ENCODE data around the gene KRTAP12-3. TPM values are rescaled to one million over a fixed set of nuclear protein-coding genes. Genes with fewer than 3 reads are reported as not detected.
"Not testable (repeated sequence)": the region's sequence is repeated elsewhere in the genome, so short reads cannot be mapped to it uniquely, and the experiment has no call there.

The KRTAP12-3 gene
- polyA plus RNA-seq, 3 donors = not detected

GRCh38 chr21:44626262-44626661 is 31.5 kb upstream of the KRTAP12-3 start:
- no peak overlapping the region for H3K27ac ChIP-seq (ENCODE audit: low read depth, low read length)
- WGBS, 3 donors = 69 to 73% (median 72%) methylated on average over 8 to 10 of the region's 10 CpGs

- H3K27ac ChIP-seq (ENCODE audit: low read depth, low read length) = no peak within 1 kb of the TSS
- 47 to 55% (median 48%) methylated on average over 7 of the region's 7 CpGs for WGBS, 3 donors
Observed at GRCh38 chr21:44626673-44627143, 31.0 kb upstream of the KRTAP12-3 start, which contains the start of gene KRTAP10-9. KRTAP10-9 (plus strand) TSS chr21:44627093; CDS start chr21:44627172, 79 bp downstream.

- H3K27ac ChIP-seq (ENCODE audit: low read depth, low read length) = not testable (repeated sequence)
- 78 to 86% (median 82%) methylated on average over 13 to 17 of the region's 20 CpGs for WGBS, 3 donors
Observed at GRCh38 chr21:44627181-44627822, 30.4 kb upstream of the KRTAP12-3 start.

- 34 to 51% (median 43%) methylated on average over 9 to 15 of the region's 15 CpGs for WGBS, 3 donors
Observed at GRCh38 chr21:44627831-44628233, 29.9 kb upstream of the KRTAP12-3 start.

GRCh38 chr21:44628707-44629391 is 28.9 kb upstream of the KRTAP12-3 start:
- H3K27ac ChIP-seq (ENCODE audit: low read depth, low read length) = no peak overlapping the region
- 66 to 75% (median 75%) methylated on average over 18 of the region's 18 CpGs for WGBS, 3 donors

More at GRCh38 chr21:44627831-44628233, 29.9 kb upstream of the KRTAP12-3 start:
- H3K27ac ChIP-seq (ENCODE audit: low read depth, low read length) = not testable (repeated sequence)

GRCh38 chr21:44630440-44630839 is 27.3 kb upstream of the KRTAP12-3 start:
- WGBS, 3 donors = 59 to 89% (median 68%) methylated on average over 2 of the region's 2 CpGs
- H3K27ac ChIP-seq (ENCODE audit: low read depth, low read length) = no peak overlapping the region

GRCh38 chr21:44632067-44632466 is 25.7 kb upstream of the KRTAP12-3 start:
- 81 to 91% (median 87%) methylated on average over 1 of the region's 1 CpG for WGBS, 3 donors
- H3K27ac ChIP-seq (ENCODE audit: low read depth, low read length) = no peak overlapping the region

GRCh38 chr21:44636209-44637017 is 21.3 kb upstream of the KRTAP12-3 start:
- WGBS, 3 donors = 71 to 81% (median 80%) methylated on average over 15 of the region's 15 CpGs
- H3K27ac ChIP-seq (ENCODE audit: low read depth, low read length) = no peak overlapping the region

GRCh38 chr21:44637018-44637850 is 20.5 kb upstream of the KRTAP12-3 start, which contains the start of gene KRTAP10-10:
KRTAP10-10 (plus strand) TSS chr21:44637356; CDS start chr21:44637418, 62 bp downstream.
- WGBS, 3 donors = 37 to 55% (median 45%) methylated on average over 16 to 21 of the region's 21 CpGs
- H3K27ac ChIP-seq (ENCODE audit: low read depth, low read length) = no peak within 1 kb of the TSS

GRCh38 chr21:44637851-44638348 is 19.8 kb upstream of the KRTAP12-3 start:
- not testable (repeated sequence) for H3K27ac ChIP-seq (ENCODE audit: low read depth, low read length)
- 40 to 67% (median 58%) methylated on average over 10 to 12 of the region's 12 CpGs for WGBS, 3 donors

- H3K27ac ChIP-seq (ENCODE audit: low read depth, low read length) = not testable (repeated sequence)
- WGBS, 3 donors = 76 to 84% (median 80%) methylated on average over 16 to 21 of the region's 21 CpGs
Observed at GRCh38 chr21:44638506-44639330, 19.0 kb upstream of the KRTAP12-3 start.

- WGBS, 3 donors = 76 to 87% (median 80%) methylated on average over 12 of the region's 12 CpGs
- H3K27ac ChIP-seq (ENCODE audit: low read depth, low read length) = no peak overlapping the region
Observed at GRCh38 chr21:44639331-44639655, 18.4 kb upstream of the KRTAP12-3 start.

- H3K27ac ChIP-seq (ENCODE audit: low read depth, low read length) = no peak overlapping the region
- WGBS, 3 donors = 80 to 88% (median 88%) methylated on average over 5 of the region's 5 CpGs
Observed at GRCh38 chr21:44640761-44641160, 17.0 kb upstream of the KRTAP12-3 start.

- WGBS, 3 donors = 61 to 78% (median 72%) methylated on average over 14 of the region's 14 CpGs
- no peak overlapping the region for H3K27ac ChIP-seq (ENCODE audit: low read depth, low read length)
Observed at GRCh38 chr21:44643741-44644310, 13.9 kb upstream of the KRTAP12-3 start.

GRCh38 chr21:44644878-44645277 is 12.9 kb upstream of the KRTAP12-3 start:
- no peak overlapping the region for H3K27ac ChIP-seq (ENCODE audit: low read depth, low read length)
- 42 to 48% (median 46%) methylated on average over 2 of the region's 2 CpGs for WGBS, 3 donors

GRCh38 chr21:44646366-44647221 is 11.1 kb upstream of the KRTAP12-3 start, which contains the start of gene KRTAP10-11:
KRTAP10-11 (plus strand) TSS chr21:44646414; CDS start chr21:44646459, 45 bp downstream.
- WGBS, 3 donors = 68 to 76% (median 75%) methylated on average over 21 of the region's 21 CpGs
- H3K27ac ChIP-seq (ENCODE audit: low read depth, low read length) = not testable (repeated sequence)
